ENCODE results near the gene CCNI.

- TF ChIP-seq PPARA (CRISPR knock-in tag; IDR thresholded peaks at IDR 0.05; ENCODE audit: borderline replicate concordance), result no peak
- no peak for TF ChIP-seq ARNTL (CRISPR knock-in tag; IDR thresholded peaks at IDR 0.05; ENCODE audit: borderline replicate concordance, low read depth)
- no peak for TF ChIP-seq CSRNP3 (CRISPR knock-in tag; IDR thresholded peaks at IDR 0.05)
- TF ChIP-seq ZFP30 (CRISPR knock-in tag; IDR thresholded peaks at IDR 0.05), result no peak
- TF ChIP-seq CSDC2 (CRISPR knock-in tag; IDR thresholded peaks at IDR 0.05), result no peak
- TF ChIP-seq ZNF8 (CRISPR knock-in tag; IDR thresholded peaks at IDR 0.05), result no peak
- no peak for TF ChIP-seq PATZ1 (CRISPR knock-in tag; IDR thresholded peaks at IDR 0.05; ENCODE audit: borderline replicate concordance)
- no peak for TF ChIP-seq BACH2 (CRISPR knock-in tag; IDR thresholded peaks at IDR 0.05; ENCODE audit: borderline replicate concordance)
- TF ChIP-seq TCF4 (CRISPR knock-in tag; IDR thresholded peaks at IDR 0.05; ENCODE audit: borderline replicate concordance), result no peak
- no peak for TF ChIP-seq ZFP3 (CRISPR knock-in tag; IDR thresholded peaks at IDR 0.05)
Measured at GRCh38 chr4:77100234-77100633, 24.4 kb upstream of the CCNI start.

Measured in SK-N-SH treated with all-trans-retinoic acid at 6 μM for 48 hours (cell line).